GM12878 (cell line): ENCODE results near the gene XRCC6. TPM values are rescaled to one million over a fixed set of nuclear protein-coding genes. Genes with fewer than 3 reads are reported as not detected.

Source experiments
- ATAC-seq: fragments of 200-7000 bp; cut with Tn5 transposase; 3 replicates; pipeline ENCODE4 v1.9.1; 2020; ENCODE audit warnings: mild to moderate bottlenecking, moderate library complexity
- BruUV-seq: library from RNA; stranded (reverse); fragments of 400-500 nt; replicated peaks from 2 replicates; lab custom pipeline; 2021; lab: Mats Ljungman, UMichigan
- CTCF ChIA-PET: fragments of 300-600 bp; sonication (Branson Sonifier 250); formaldehyde crosslinking; extraction: SDS; loops from one replicate; lab custom pipeline; 2021; ENCODE audit warnings: inconsistent platforms; lab: Yijun Ruan, JAX
- POLR2A ChIA-PET: fragments of 350-600 bp; formaldehyde crosslinking; extraction: SDS; loops from one replicate; lab custom pipeline; 2021; ENCODE audit warnings: inconsistent platforms; lab: Charles Lee
- RAD21 ChIA-PET: fragments of 300-600 bp; sonication (Branson Sonifier 250); formaldehyde crosslinking; loops from one replicate; lab custom pipeline; 2023; ENCODE audit warnings: antibody characterized with exemption; ENCODE audit not compliant: unreplicated experiment; lab: Charles Lee
- SMC1A ChIA-PET: fragments of 300-600 bp; sonication (Branson Sonifier 250); formaldehyde crosslinking; loops from one replicate; lab custom pipeline; 2023; ENCODE audit not compliant: unreplicated experiment, uncharacterized antibody; lab: Charles Lee
- DNase-seq: peaks from one replicate; pipeline ENCODE4 v3.0.0-alpha.2; 2011; ENCODE audit warnings: low read depth, low spot score
- FAIRE-seq: peaks from 3 replicates; lab custom pipeline; 2011; peaks lifted over from hg19 to GRCh38; lab: Jason Lieb, UNC
- H2AFZ ChIP-seq: 2 replicates; pipeline ENCODE4 v1.6.0; 2011; ENCODE audit warnings: low read depth, low read length, control low read depth; ENCODE audit not compliant: control insufficient read depth
- H3K27ac ChIP-seq: 2 replicates; pipeline ENCODE4 v1.5.1; 2011; ENCODE audit warnings: control low read depth; ENCODE audit not compliant: control insufficient read depth, insufficient read depth
- H3K27me3 ChIP-seq, 2 experiments: replicated peaks in 1 of 2; 2 replicates each; pipeline versions ENCODE4 v1.6.0 to v1.6.1; 2011; ENCODE audit warnings: low read length in 1 of 2; ENCODE audit not compliant: control insufficient read depth in 2 of 2, insufficient read depth in 2 of 2
- H3K36me3 ChIP-seq, 2 experiments: 2 replicates each; pipeline ENCODE4 v1.5.1; 2011; ENCODE audit warnings: low read length in 1 of 2; ENCODE audit not compliant: control insufficient read depth in 2 of 2, insufficient read depth in 2 of 2
- H3K4me1 ChIP-seq: 2 replicates; pipeline ENCODE4 v1.6.1; 2011; ENCODE audit warnings: mild to moderate bottlenecking, low read length, moderate library complexity, mixed read lengths; ENCODE audit not compliant: control insufficient read depth, insufficient read depth
- H3K4me2 ChIP-seq: 2 replicates; pipeline ENCODE4 v1.6.0; 2011; ENCODE audit warnings: control low read depth; ENCODE audit not compliant: control insufficient read depth, insufficient read depth
- H3K4me3 ChIP-seq: fragments of 200-600 bp; sonication (generic); 2 replicates; pipeline ENCODE4 v1.5.1; 2016
- H3K79me2 ChIP-seq: 2 replicates; pipeline ENCODE4 v1.6.0; 2011; ENCODE audit warnings: low read length; ENCODE audit not compliant: control insufficient read depth, insufficient read depth
- H3K9ac ChIP-seq: 2 replicates; pipeline ENCODE4 v1.8.0; 2011; ENCODE audit warnings: low read length, control low read depth, mixed read lengths; ENCODE audit not compliant: control insufficient read depth, insufficient read depth
- H3K9me3 ChIP-seq: replicated peaks from 3 replicates; pipeline ENCODE4 v1.5.1; 2011; ENCODE audit warnings: mild to moderate bottlenecking, low read length; ENCODE audit not compliant: control insufficient read depth, insufficient read depth
- H4K20me1 ChIP-seq: 2 replicates; pipeline ENCODE4 v1.6.0; 2011; ENCODE audit not compliant: control insufficient read depth, insufficient read depth
- ASH2L ChIP-seq: fragments of 300-600, 200-600 bp; sonication (generic); IDR thresholded peaks from 2 replicates; pipeline ENCODE4 v1.6.1; 2017; ENCODE audit warnings: low read depth, mild to moderate bottlenecking, borderline replicate concordance
- CREM ChIP-seq: IDR thresholded peaks from 2 replicates; pipeline ENCODE4 v1.6.1; 2014; ENCODE audit warnings: antibody characterized with exemption, low read depth
- HCFC1 ChIP-seq: fragments of 150-350 bp; IDR thresholded peaks from 2 replicates; pipeline ENCODE4 v1.6.1; 2014; ENCODE audit warnings: low read length
- HDGF ChIP-seq: fragments of 450-650 bp; IDR thresholded peaks from 2 replicates; pipeline ENCODE4 v1.6.1; 2016; ENCODE audit warnings: antibody characterized with exemption
- KAT2A ChIP-seq: conservative IDR thresholded peaks from 2 replicates; pipeline ENCODE4 v1.6.1; 2011; ENCODE audit warnings: low read depth, low read length; ENCODE audit not compliant: control insufficient read depth
- NKRF ChIP-seq: fragments of 450-650 bp; conservative IDR thresholded peaks from 2 replicates; pipeline ENCODE4 v1.6.1; 2017; ENCODE audit warnings: mild to moderate bottlenecking, moderate library complexity
- POLR2A ChIP-seq: IDR thresholded peaks from 2 replicates; pipeline ENCODE4 v1.6.1; 2011; ENCODE audit warnings: low read depth, mild to moderate bottlenecking, low read length
- POLR2AphosphoS5 ChIP-seq: IDR thresholded peaks from 2 replicates; pipeline ENCODE4 v1.6.1; 2011; ENCODE audit warnings: mild to moderate bottlenecking, low read length, inconsistent platforms
- POU2F2 ChIP-seq: IDR thresholded peaks from 3 replicates; pipeline ENCODE4 v1.6.1; 2011; ENCODE audit warnings: low read depth, mild to moderate bottlenecking, low read length, borderline replicate concordance
- PRDM15 ChIP-seq: fragments of 450-650 bp; formaldehyde crosslinking; IDR thresholded peaks from 2 replicates; pipeline ENCODE4 v1.4.0; 2020; ENCODE audit warnings: mild to moderate bottlenecking, moderate library complexity
- SP1 ChIP-seq: IDR thresholded peaks from one replicate; pipeline ENCODE4 v1.6.1; 2011; ENCODE audit warnings: low read depth, low read length
- SPI1 ChIP-seq: IDR thresholded peaks from 2 replicates; pipeline ENCODE4 v1.6.1; 2011; ENCODE audit warnings: low read depth, mild to moderate bottlenecking, low read length, moderate library complexity, borderline replicate concordance; ENCODE audit not compliant: insufficient read depth
- WGBS: methylation state at CpG from one replicate; pipeline ENCODE4 v1.1.6; 2016; ENCODE audit warnings: low lambda C conversion rate; ENCODE audit not compliant: insufficient replicate concordance, insufficient coverage; ENCODE audit errors: missing lambda C conversion rate; 5-methylcytosine and 5-hydroxymethylcytosine counted together
- in situ Hi-C: fragments of 300-500 bp; cut with MboI; formaldehyde crosslinking; loops from 9 replicates; pipeline ENCODE4 v1.14.3; 2018; ENCODE audit warnings: mixed read lengths
- intact Hi-C: fragments of 100-400 bp; cut with micrococcal nuclease; formaldehyde crosslinking; loops from one replicate; pipeline ENCODE4 v1.14.2; 2022; ENCODE audit not compliant: unreplicated experiment
- polyA plus RNA-seq, 11 experiments: library from polyadenylated mRNA; depleted of rRNA in 4 of 11; unstranded in 6 of 11; stranded (reverse) in 5 of 11; fragments of >200 nt; fragmentation: Nextera tagmentation in 4 of 11; fragmentation: Illumina TruSeq in 1 of 11; extraction: Ambion mirVana in 4 of 11; extraction: Trizol in 1 of 11; gene quantifications; 1 replicate in 1 of 11; 2 replicates in 10 of 11; pipeline versions ENCODE4 v1.2.1 to v1.2.3, GENCODE V29; 2011 to 2016; ENCODE audit warnings: inconsistent platforms in 2 of 11, missing spikeins in 2 of 11, low read depth in 1 of 11
- total RNA-seq, 4 experiments: library from RNA; depleted of rRNA in 3 of 4; stranded (reverse); fragments of >200 nt in 3 of 4; fragmentation: Illumina TruSeq in 1 of 4; extraction: Trizol in 1 of 4; gene quantifications; 2 replicates each; pipeline versions ENCODE4 v1.2.1 to v1.2.3, GENCODE V29; 2013 to 2021
- TF ChIP-seq, protein P1 (sequence below): fragments of 450-650 bp; IDR thresholded peaks from 2 replicates; pipeline ENCODE4 v1.6.1; 2016; ENCODE audit warnings: mild to moderate bottlenecking, moderate library complexity, borderline replicate concordance

Gene XRCC6
- total and polyA plus RNA-seq, 10 of the 15 experiments (the other 5 are each of a cell fraction or from before 2014, with no cell fraction given): 186 to 718 (median 348) TPM

DNA sequence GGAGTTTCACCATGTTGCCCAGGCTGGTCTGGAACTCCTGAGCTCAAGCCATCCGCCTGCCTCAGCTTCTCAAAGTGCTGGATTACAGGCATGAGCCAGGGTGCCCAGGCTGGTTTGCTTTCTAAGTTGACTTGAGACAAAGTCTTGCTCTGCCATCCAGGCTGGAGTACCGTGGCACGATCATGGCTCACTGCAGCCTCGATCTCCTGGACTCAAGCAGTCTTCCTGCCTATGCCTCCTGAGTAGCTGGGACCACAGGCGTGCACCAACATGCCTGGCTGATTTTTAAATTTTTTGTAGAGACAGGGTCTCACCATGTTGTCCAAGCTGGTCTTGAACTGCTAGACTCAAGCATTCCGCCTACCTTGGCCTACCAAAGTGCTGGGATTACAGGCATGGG, 36.6 kb downstream of the XRCC6 start:
- Histone ChIP-seq H3K4me2 (no peak overlapping the region), H3K9me3 (no peaks in the 10 kb centered on the region), H3K27me3 (no peaks in the 10 kb centered on the region), H3K9ac (no peak overlapping the region), H3K4me1 (no peaks in the 10 kb centered on the region), H4K20me1 (no peaks in the 10 kb centered on the region), H3K79me2 (no peaks in the 10 kb centered on the region), H3K4me3 (no peak overlapping the region), H3K36me3 (peaks cover 24 to 39% of the 10 kb centered on the region in 2 experiments), H2AFZ (no peak overlapping the region), H3K27ac (no peak overlapping the region)
- RAD21 ChIA-PET: interaction anchor here (0.6 to 0.9 kb wide), 2 partner anchors 9 to 64 kb away, joined by 3 read pairs; no protein-coding TSS in a partner anchor
- SMC1A ChIA-PET: interaction anchor here (1.6 kb wide), 1 partner anchor 9 kb away, joined by 5 read pairs; no protein-coding TSS in a partner anchor
- no TSS peak for BruUV-seq
- 97% methylated on average over 6 of the region's 6 CpGs for WGBS
- POLR2A ChIA-PET: no interaction called here
- no peak for DNase-seq
- CTCF ChIA-PET: interaction anchor here (1.7 kb wide), 1 partner anchor 9 kb away, joined by 4 read pairs; no protein-coding TSS in a partner anchor
- intact Hi-C loops: no loop called here
- in situ Hi-C loops: no loop called here
- ATAC-seq: no peak
- FAIRE-seq: no peak
- TF ChIP-seq NKRF: no peak
- TF ChIP-seq HCFC1: no peak
- TF ChIP-seq POU2F2: no peak
- no peak for TF ChIP-seq POLR2AphosphoS5
- no peak for TF ChIP-seq KAT2A
- no peak for TF ChIP-seq SPI1
- no peak for TF ChIP-seq HDGF
- TF ChIP-seq ASH2L: no peak
- TF ChIP-seq PRDM15 (CRISPR knock-in tag): no peak
- no peak for TF ChIP-seq POLR2A
- TF ChIP-seq CREM: no peak
- TF ChIP-seq SP1: no peak
- TF ChIP-seq, protein P1, sequence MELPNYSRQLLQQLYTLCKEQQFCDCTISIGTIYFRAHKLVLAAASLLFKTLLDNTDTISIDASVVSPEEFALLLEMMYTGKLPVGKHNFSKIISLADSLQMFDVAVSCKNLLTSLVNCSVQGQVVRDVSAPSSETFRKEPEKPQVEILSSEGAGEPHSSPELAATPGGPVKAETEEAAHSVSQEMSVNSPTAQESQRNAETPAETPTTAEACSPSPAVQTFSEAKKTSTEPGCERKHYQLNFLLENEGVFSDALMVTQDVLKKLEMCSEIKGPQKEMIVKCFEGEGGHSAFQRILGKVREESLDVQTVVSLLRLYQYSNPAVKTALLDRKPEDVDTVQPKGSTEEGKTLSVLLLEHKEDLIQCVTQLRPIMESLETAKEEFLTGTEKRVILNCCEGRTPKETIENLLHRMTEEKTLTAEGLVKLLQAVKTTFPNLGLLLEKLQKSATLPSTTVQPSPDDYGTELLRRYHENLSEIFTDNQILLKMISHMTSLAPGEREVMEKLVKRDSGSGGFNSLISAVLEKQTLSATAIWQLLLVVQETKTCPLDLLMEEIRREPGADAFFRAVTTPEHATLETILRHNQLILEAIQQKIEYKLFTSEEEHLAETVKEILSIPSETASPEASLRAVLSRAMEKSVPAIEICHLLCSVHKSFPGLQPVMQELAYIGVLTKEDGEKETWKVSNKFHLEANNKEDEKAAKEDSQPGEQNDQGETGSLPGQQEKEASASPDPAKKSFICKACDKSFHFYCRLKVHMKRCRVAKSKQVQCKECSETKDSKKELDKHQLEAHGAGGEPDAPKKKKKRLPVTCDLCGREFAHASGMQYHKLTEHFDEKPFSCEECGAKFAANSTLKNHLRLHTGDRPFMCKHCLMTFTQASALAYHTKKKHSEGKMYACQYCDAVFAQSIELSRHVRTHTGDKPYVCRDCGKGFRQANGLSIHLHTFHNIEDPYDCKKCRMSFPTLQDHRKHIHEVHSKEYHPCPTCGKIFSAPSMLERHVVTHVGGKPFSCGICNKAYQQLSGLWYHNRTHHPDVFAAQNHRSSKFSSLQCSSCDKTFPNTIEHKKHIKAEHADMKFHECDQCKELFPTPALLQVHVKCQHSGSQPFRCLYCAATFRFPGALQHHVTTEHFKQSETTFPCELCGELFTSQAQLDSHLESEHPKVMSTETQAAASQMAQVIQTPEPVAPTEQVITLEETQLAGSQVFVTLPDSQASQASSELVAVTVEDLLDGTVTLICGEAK: no peak
